Measurements from ENCODE around the gene NR3C2.

- no peak for TF ChIP-seq CTCF (IDR thresholded peaks at IDR 0.05; ENCODE audit: low read length)
- no peak for TF ChIP-seq EZH2 (IDR thresholded peaks at IDR 0.05; ENCODE audit: borderline replicate concordance, low read length)
These were observed 317.7 kb downstream of the NR3C2 start for GRCh38 chr4:148124512-148124911.

Data from OCI-LY1 (cell line).